IPS-11a (cell line): Measurements from ENCODE around the gene TLR8.
"Not testable (repeated sequence)": the region's sequence is repeated elsewhere in the genome, so short reads cannot be mapped to it uniquely, and the experiment has no call there.

ENCODE experiments used
- H3K4me3 ChIP-seq: one replicate; pipeline ENCODE4 v1.5.1; 2013; ENCODE audit warnings: low read depth, low read length, control low read depth

The TLR8 gene

GRCh38 chrX:12895866-12896265 lies 10.6 kb upstream of the TLR8 start:
- H3K4me3 ChIP-seq: no peak overlapping the region

GRCh38 chrX:12896935-12897334 lies 9.5 kb upstream of the TLR8 start:
- no peak overlapping the region for H3K4me3 ChIP-seq

GRCh38 chrX:12898073-12898472 lies 8.3 kb upstream of the TLR8 start:
- H3K4me3 ChIP-seq: no peak overlapping the region

GRCh38 chrX:12899506-12899905 lies 6.9 kb upstream of the TLR8 start:
- no peak overlapping the region for H3K4me3 ChIP-seq

- H3K4me3 ChIP-seq: no peak overlapping the region
These were observed 4.9 kb upstream of the TLR8 start for GRCh38 chrX:12901486-12901885.

- no peak overlapping the region for H3K4me3 ChIP-seq
These were observed 2.8 kb upstream of the TLR8 start for GRCh38 chrX:12903646-12904045.

- no peak overlapping the region for H3K4me3 ChIP-seq
These were observed 4.2 kb downstream of the TLR8 start for GRCh38 chrX:12910423-12911121.

GRCh38 chrX:12911122-12911470 lies 4.7 kb downstream of the TLR8 start:
- H3K4me3 ChIP-seq: no peak overlapping the region

- no peak overlapping the region for H3K4me3 ChIP-seq
These were observed 6.5 kb downstream of the TLR8 start for GRCh38 chrX:12912791-12913482.

GRCh38 chrX:12917753-12918152 lies 11.3 kb downstream of the TLR8 start:
- no peak overlapping the region for H3K4me3 ChIP-seq

- no peak overlapping the region for H3K4me3 ChIP-seq
These were observed 12.6 kb downstream of the TLR8 start for GRCh38 chrX:12919051-12919450.

GRCh38 chrX:12919620-12920019 lies 13.2 kb downstream of the TLR8 start:
- no peak overlapping the region for H3K4me3 ChIP-seq

- H3K4me3 ChIP-seq: no peak overlapping the region
These were observed 14.6 kb downstream of the TLR8 start for GRCh38 chrX:12920990-12921389.

GRCh38 chrX:12921886-12922598 lies 15.6 kb downstream of the TLR8 start:
- H3K4me3 ChIP-seq: no peak overlapping the region

GRCh38 chrX:12922599-12922919 lies 16.1 kb downstream of the TLR8 start:
- no peak overlapping the region for H3K4me3 ChIP-seq

- no peak overlapping the region for H3K4me3 ChIP-seq
These were observed 23.3 kb downstream of the TLR8 start for GRCh38 chrX:12929701-12930100.

GRCh38 chrX:12930150-12930549 lies 23.7 kb downstream of the TLR8 start:
- no peak overlapping the region for H3K4me3 ChIP-seq

- H3K4me3 ChIP-seq: no peak overlapping the region
These were observed 25.8 kb downstream of the TLR8 start for GRCh38 chrX:12932244-12932643.

- H3K4me3 ChIP-seq: no peak overlapping the region
These were observed 28.4 kb downstream of the TLR8 start for GRCh38 chrX:12934850-12935249.

- H3K4me3 ChIP-seq: no peak overlapping the region
These were observed 30.5 kb downstream of the TLR8 start for GRCh38 chrX:12936947-12937346.

- H3K4me3 ChIP-seq: not testable (repeated sequence)
These were observed 34.1 kb downstream of the TLR8 start for GRCh38 chrX:12940471-12940870.

GRCh38 chrX:12943592-12943991 lies 37.2 kb downstream of the TLR8 start:
- H3K4me3 ChIP-seq: not testable (repeated sequence)
